ENCODE measurements around the gene PRKCB.
"Not testable (repeated sequence)": the region's sequence is repeated elsewhere in the genome, so short reads cannot be mapped to it uniquely, and the experiment has no call there.

Gene PRKCB

GRCh38 chr16:24013864-24014645 is 178.3 kb downstream of the PRKCB start:
- no peak overlapping the region for H3K4me3 ChIP-seq (replicated peaks; ENCODE audit: low read depth, low read length)
- no peak for DNase-seq (ENCODE audit: low read depth)
- TF ChIP-seq CTCF (IDR thresholded peaks at IDR 0.05; ENCODE audit: low read length, missing control alignments): no peak

- H3K4me3 ChIP-seq (replicated peaks; ENCODE audit: low read depth, low read length); DNase-seq (ENCODE audit: low read depth): not testable (repeated sequence)
These were observed 179.2 kb downstream of the PRKCB start for GRCh38 chr16:24014955-24015354.

- no peak for TF ChIP-seq CTCF (IDR thresholded peaks at IDR 0.05; ENCODE audit: low read length, missing control alignments)
- DNase-seq (ENCODE audit: low read depth): no peak
These were observed 180.1 kb downstream of the PRKCB start for GRCh38 chr16:24015923-24016322.

GRCh38 chr16:24018485-24018884 is 182.7 kb downstream of the PRKCB start:
- no peak for TF ChIP-seq CTCF (IDR thresholded peaks at IDR 0.05; ENCODE audit: low read length, missing control alignments)
- H3K4me3 ChIP-seq (replicated peaks; ENCODE audit: low read depth, low read length): no peak overlapping the region
- DNase-seq (ENCODE audit: low read depth): no peak

More at GRCh38 chr16:24015923-24016322, 180.1 kb downstream of the PRKCB start:
- H3K4me3 ChIP-seq (replicated peaks; ENCODE audit: low read depth, low read length): no peak overlapping the region

- no peak for TF ChIP-seq CTCF (IDR thresholded peaks at IDR 0.05; ENCODE audit: low read length, missing control alignments)
- no peak for DNase-seq (ENCODE audit: low read depth)
- no peak overlapping the region for H3K4me3 ChIP-seq (replicated peaks; ENCODE audit: low read depth, low read length)
These were observed 187.0 kb downstream of the PRKCB start for GRCh38 chr16:24022797-24023196.

GRCh38 chr16:24023621-24024020 is 187.8 kb downstream of the PRKCB start:
- DNase-seq (ENCODE audit: low read depth): no peak
- H3K4me3 ChIP-seq (replicated peaks; ENCODE audit: low read depth, low read length): no peak overlapping the region
- no peak for TF ChIP-seq CTCF (IDR thresholded peaks at IDR 0.05; ENCODE audit: low read length, missing control alignments)

GRCh38 chr16:24024971-24025370 is 189.2 kb downstream of the PRKCB start:
- TF ChIP-seq CTCF (IDR thresholded peaks at IDR 0.05; ENCODE audit: low read length, missing control alignments): no peak
- no peak for DNase-seq (ENCODE audit: low read depth)
- no peak overlapping the region for H3K4me3 ChIP-seq (replicated peaks; ENCODE audit: low read depth, low read length)

Measured in fibroblast of pulmonary artery (primary cell).